Smooth muscle cell (in vitro differentiated cells): ENCODE results near the gene CACNA1C. TPM values are rescaled to one million over a fixed set of nuclear protein-coding genes. Genes with fewer than 3 reads are reported as not detected.

Source experiments
- DNase-seq: peaks from one replicate; lab custom pipeline; 2025; ENCODE audit not compliant: unreplicated experiment; lab: John Stamatoyannopoulos, UW
- H2AFZ ChIP-seq: fragments of 200-600 bp; sonication (generic); 2 replicates; pipeline ENCODE4 v1.6.0; 2016; ENCODE audit warnings: antibody characterized with exemption, low read depth, mild to moderate bottlenecking
- H3F3A ChIP-seq: fragments of 200-600 bp; sonication (generic); 2 replicates; pipeline ENCODE4 v1.6.0; 2017; ENCODE audit warnings: antibody characterized with exemption, low read depth
- H3K27ac ChIP-seq: fragments of 200-600 bp; sonication (generic); 2 replicates; pipeline ENCODE4 v1.5.1; 2016; ENCODE audit warnings: low read depth, mild to moderate bottlenecking
- H3K27me3 ChIP-seq: fragments of 200-600 bp; sonication (generic); 2 replicates; pipeline ENCODE4 v1.6.1; 2016; ENCODE audit warnings: low read depth, mild to moderate bottlenecking
- H3K36me3 ChIP-seq: fragments of 200-600 bp; sonication (generic); 2 replicates; pipeline ENCODE4 v1.5.1; 2016; ENCODE audit warnings: low read depth
- H3K4me1 ChIP-seq: fragments of 200-600 bp; sonication (generic); 2 replicates; pipeline ENCODE4 v1.5.1; 2016; ENCODE audit warnings: low read depth
- H3K4me2 ChIP-seq: fragments of 200-600 bp; sonication (generic); 2 replicates; pipeline ENCODE4 v1.6.0; 2016; ENCODE audit warnings: mild to moderate bottlenecking
- H3K4me3 ChIP-seq: fragments of 200-600 bp; sonication (generic); 2 replicates; pipeline ENCODE4 v1.5.1; 2016; ENCODE audit warnings: mild to moderate bottlenecking
- H3K79me2 ChIP-seq: fragments of 200-600 bp; sonication (generic); 2 replicates; pipeline ENCODE4 v1.6.0; 2016; ENCODE audit warnings: low read depth, mild to moderate bottlenecking
- H3K9ac ChIP-seq: fragments of 200-600 bp; sonication (generic); 2 replicates; pipeline ENCODE4 v1.6.0; 2016; ENCODE audit warnings: low read depth
- H3K9me3 ChIP-seq: fragments of 200-600 bp; sonication (generic); replicated peaks from 2 replicates; pipeline ENCODE4 v1.5.1; 2016; ENCODE audit warnings: low read depth
- H4K20me1 ChIP-seq: fragments of 200-600 bp; sonication (generic); 2 replicates; pipeline ENCODE4 v1.6.0; 2016; ENCODE audit warnings: low read depth
- CTCF ChIP-seq: fragments of 200-600 bp; sonication (generic); IDR thresholded peaks from 2 replicates; pipeline ENCODE4 v1.5.1; 2017; ENCODE audit warnings: borderline replicate concordance, mild to moderate bottlenecking, antibody characterized with exemption; ENCODE audit not compliant: insufficient read depth, poor library complexity, severe bottlenecking
- WGBS: methylation state at CpG from one replicate; pipeline ENCODE4 v1.1.7; 2016; ENCODE audit warnings: low lambda C conversion rate; 5-methylcytosine and 5-hydroxymethylcytosine counted together
- polyA plus RNA-seq: library from polyadenylated mRNA; unstranded; fragments of >200 nt; fragmentation: Nextera tagmentation; extraction: Ambion mirVana; gene quantifications from 2 replicates; pipeline ENCODE4 v1.2.1, GENCODE V29; 2016
- total RNA-seq: library from RNA; depleted of rRNA; stranded (reverse); fragments of >200 nt; gene quantifications from 2 replicates; pipeline ENCODE4 v1.2.3, GENCODE V29; 2014

The CACNA1C gene
- total and polyA plus RNA-seq, 2 experiments from 2014 or later = 1.6 to 4.5 TPM

GRCh38 chr12:2375871-2376270, 323.1 kb downstream of the CACNA1C start:
- no peak overlapping the region for H3K27ac ChIP-seq
- no peaks in the 10 kb centered on the region for H3K36me3 ChIP-seq
- no peak for TF ChIP-seq CTCF
- no peak overlapping the region for H3K4me2 ChIP-seq
- H3K4me3 ChIP-seq = no peak overlapping the region
- H3F3A ChIP-seq = no peaks in the 10 kb centered on the region
- no peak overlapping the region for H2AFZ ChIP-seq
- no peaks in the 10 kb centered on the region for H3K9me3 ChIP-seq
- H3K27me3 ChIP-seq = no peaks in the 10 kb centered on the region
- WGBS = 99% methylated on average over 3 of the region's 3 CpGs
- H3K79me2 ChIP-seq = no peaks in the 10 kb centered on the region
- no peak overlapping the region for H3K9ac ChIP-seq
- DNase-seq = no peak
- no peaks in the 10 kb centered on the region for H3K4me1 ChIP-seq
- H4K20me1 ChIP-seq = no peaks in the 10 kb centered on the region

- Histone ChIP-seq H3F3A (no peaks in the 10 kb centered on the region), H4K20me1 (no peaks in the 10 kb centered on the region), H3K4me3 (no peak overlapping the region), H3K9ac (no peak overlapping the region), H3K36me3 (no peaks in the 10 kb centered on the region), H3K27ac (no peak overlapping the region), H3K79me2 (no peaks in the 10 kb centered on the region), H3K4me1 (no peaks in the 10 kb centered on the region), H2AFZ (no peak overlapping the region), H3K27me3 (no peaks in the 10 kb centered on the region), H3K9me3 (no peaks in the 10 kb centered on the region), H3K4me2 (no peak overlapping the region)
- TF ChIP-seq CTCF = no peak
- no peak for DNase-seq
- WGBS = 69% methylated on average over 20 of the region's 20 CpGs
These were observed 324.3 kb downstream of the CACNA1C start for GRCh38 chr12:2376908-2377657.

GRCh38 chr12:2378835-2379330, 326.1 kb downstream of the CACNA1C start:
- Histone ChIP-seq H3F3A (no peaks in the 10 kb centered on the region), H4K20me1 (no peaks in the 10 kb centered on the region), H2AFZ (no peak overlapping the region), H3K4me1 (no peaks in the 10 kb centered on the region), H3K79me2 (no peaks in the 10 kb centered on the region), H3K4me2 (no peak overlapping the region), H3K9me3 (no peaks in the 10 kb centered on the region), H3K27me3 (no peaks in the 10 kb centered on the region), H3K27ac (no peak overlapping the region), H3K36me3 (no peaks in the 10 kb centered on the region), H3K4me3 (no peak overlapping the region), H3K9ac (no peak overlapping the region)
- DNase-seq = no peak
- no peak for TF ChIP-seq CTCF
- 80% methylated on average over 7 of the region's 7 CpGs for WGBS

GRCh38 chr12:2380946-2381345, 328.2 kb downstream of the CACNA1C start:
- H4K20me1 ChIP-seq = no peaks in the 10 kb centered on the region
- no peaks in the 10 kb centered on the region for H3K79me2 ChIP-seq
- no peak overlapping the region for H3K9ac ChIP-seq
- no peaks in the 10 kb centered on the region for H3K9me3 ChIP-seq
- no peaks in the 10 kb centered on the region for H3K4me1 ChIP-seq
- H3K36me3 ChIP-seq = no peaks in the 10 kb centered on the region
- no peak for DNase-seq
- TF ChIP-seq CTCF = no peak
- WGBS = 85% methylated on average over 2 of the region's 2 CpGs
- no peak overlapping the region for H3K27ac ChIP-seq
- H3K4me2 ChIP-seq = no peak overlapping the region
- no peak overlapping the region for H2AFZ ChIP-seq
- no peaks in the 10 kb centered on the region for H3K27me3 ChIP-seq
- peaks cover 7% of the 10 kb centered on the region for H3F3A ChIP-seq
- H3K4me3 ChIP-seq = no peak overlapping the region
